Epithelial cell of esophagus (primary cell): ENCODE results near the gene ITPR1.

Source experiments
- DNase-seq: peaks from one replicate; pipeline ENCODE4 v3.0.0; 2010; ENCODE audit warnings: low read depth
- H3K4me3 ChIP-seq: 2 replicates; pipeline ENCODE4 v1.5.1; 2011; ENCODE audit warnings: mild to moderate bottlenecking, low read length, control low read depth
- TF ChIP-seq, protein P1 (sequence below): IDR thresholded peaks from 2 replicates; pipeline ENCODE4 v1.5.1; 2011; ENCODE audit warnings: low read depth, mild to moderate bottlenecking, low read length, control low read depth, inconsistent platforms; ENCODE audit not compliant: insufficient read depth; ENCODE audit errors: missing control alignments

Gene ITPR1

DNA sequence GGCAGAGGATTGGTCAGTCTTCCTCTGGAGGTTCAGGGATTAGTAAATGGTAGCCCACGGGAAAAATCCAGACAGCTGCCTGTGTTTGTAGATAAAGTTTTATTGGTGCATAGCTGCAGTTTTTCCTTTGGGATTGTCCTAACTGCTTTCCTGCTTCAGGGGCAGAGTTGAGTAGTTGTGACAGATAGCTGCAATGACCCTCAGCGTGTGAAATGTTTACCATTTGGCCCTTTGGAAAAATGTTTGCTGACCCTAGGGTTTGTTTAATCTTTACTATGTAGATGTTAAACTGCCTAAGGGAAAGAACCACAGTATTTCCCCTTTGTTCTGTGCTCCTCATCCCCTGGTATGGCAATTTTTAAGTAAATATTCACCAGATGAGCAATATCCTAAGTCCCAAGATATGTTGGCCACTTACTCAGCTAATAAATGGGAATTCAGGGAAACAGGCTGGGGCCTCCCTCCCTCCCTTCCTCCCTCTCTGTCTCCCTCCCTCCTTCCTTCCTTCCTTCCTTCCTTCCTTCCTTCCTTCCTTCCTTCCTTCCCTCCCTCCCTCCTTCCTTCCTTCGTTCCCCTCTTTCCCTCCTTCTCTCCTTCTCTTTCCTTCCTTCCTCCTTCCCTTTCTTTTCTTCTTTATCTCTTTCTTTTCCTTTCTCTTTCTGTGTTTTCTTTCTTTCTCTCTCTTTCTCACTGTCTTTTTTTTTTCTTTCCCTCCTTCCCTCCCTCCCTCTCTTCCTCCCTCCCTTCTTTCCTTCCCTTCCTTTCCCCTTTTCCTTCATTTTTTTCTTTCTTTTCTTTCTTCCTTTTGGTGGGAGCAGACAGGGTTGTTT is 251.5 kb downstream of the ITPR1 start:
- DNase-seq: peak; percentile 39
- TF ChIP-seq, protein P1, sequence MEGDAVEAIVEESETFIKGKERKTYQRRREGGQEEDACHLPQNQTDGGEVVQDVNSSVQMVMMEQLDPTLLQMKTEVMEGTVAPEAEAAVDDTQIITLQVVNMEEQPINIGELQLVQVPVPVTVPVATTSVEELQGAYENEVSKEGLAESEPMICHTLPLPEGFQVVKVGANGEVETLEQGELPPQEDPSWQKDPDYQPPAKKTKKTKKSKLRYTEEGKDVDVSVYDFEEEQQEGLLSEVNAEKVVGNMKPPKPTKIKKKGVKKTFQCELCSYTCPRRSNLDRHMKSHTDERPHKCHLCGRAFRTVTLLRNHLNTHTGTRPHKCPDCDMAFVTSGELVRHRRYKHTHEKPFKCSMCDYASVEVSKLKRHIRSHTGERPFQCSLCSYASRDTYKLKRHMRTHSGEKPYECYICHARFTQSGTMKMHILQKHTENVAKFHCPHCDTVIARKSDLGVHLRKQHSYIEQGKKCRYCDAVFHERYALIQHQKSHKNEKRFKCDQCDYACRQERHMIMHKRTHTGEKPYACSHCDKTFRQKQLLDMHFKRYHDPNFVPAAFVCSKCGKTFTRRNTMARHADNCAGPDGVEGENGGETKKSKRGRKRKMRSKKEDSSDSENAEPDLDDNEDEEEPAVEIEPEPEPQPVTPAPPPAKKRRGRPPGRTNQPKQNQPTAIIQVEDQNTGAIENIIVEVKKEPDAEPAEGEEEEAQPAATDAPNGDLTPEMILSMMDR: no peak
- H3K4me3 ChIP-seq: no peak overlapping the region

DNA sequence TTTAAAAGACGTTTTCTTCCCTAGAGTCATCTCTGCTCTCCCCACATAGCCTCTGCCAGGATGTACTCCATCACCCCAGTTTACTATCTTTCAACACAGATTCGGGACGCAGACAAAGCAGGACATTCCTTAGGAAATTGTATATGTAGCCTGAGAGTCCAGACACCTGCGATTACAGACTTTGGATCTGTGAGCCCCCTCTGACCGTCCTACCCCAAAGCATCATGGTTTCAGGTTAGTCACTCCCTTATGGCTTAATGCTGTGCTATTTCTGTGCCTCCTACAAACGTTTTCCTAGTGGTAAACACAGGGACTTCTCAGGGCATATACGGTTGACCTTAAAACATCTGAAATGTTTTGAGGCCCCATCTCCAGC is 252.1 kb downstream of the ITPR1 start:
- no peak overlapping the region for H3K4me3 ChIP-seq
- TF ChIP-seq, protein P1: no peak
- DNase-seq: no peak

DNA sequence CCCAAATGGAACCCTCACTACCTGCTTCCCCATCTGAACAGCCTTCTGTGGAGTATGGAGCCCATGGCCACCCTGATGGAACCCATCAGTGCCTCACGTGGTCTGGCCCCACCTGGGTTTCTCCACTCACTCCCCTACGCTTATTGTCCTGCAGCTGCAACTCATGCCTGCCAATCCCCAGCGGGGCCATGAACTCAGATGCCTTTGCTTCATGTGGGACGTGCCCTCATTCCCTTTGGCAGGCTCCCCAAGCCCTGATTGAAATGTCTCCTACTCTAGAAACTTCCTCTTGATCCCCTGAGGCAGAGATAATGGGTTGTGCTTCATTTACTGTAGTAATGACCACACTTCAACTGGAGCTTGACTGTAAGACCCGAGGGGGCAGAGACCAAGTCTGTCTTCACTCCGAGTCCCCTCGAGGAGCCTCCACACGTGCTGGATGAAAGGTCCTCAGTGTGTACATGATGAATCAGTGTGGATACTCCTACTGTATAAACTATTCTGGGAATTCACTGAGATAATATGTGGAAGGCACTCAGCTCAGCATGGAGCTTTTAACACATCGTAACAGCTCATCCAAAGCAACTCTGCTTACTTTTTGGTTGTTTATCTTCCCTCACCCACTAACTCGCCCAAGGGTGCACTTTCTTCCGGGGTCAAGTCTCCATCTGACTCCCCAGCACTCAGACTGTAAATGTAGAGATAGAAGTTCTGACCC is 253.3 kb downstream of the ITPR1 start:
- DNase-seq: no peak
- TF ChIP-seq, protein P1: no peak
- H3K4me3 ChIP-seq: no peak overlapping the region

DNA sequence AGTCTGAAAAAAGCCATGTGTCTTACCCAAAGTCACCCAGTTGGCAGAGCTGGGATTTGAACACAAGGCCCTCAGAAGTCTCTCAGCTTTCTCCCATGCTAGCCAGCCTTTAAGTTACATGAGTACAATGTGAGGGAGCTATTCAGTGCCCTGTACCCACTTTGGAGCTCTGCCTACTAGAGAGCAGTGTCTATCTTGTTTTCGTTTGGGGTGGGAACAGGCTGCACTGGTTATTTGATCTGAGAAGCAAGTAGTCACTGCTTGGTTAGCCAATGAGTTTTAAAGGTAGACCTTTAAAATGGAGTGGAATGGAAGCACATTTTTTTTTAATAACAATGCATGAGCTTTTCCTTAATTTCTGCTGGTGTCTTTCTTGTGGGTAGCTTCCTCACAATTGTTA is 255.0 kb downstream of the ITPR1 start:
- DNase-seq: no peak
- no peak overlapping the region for H3K4me3 ChIP-seq
- TF ChIP-seq, protein P1: no peak

DNA sequence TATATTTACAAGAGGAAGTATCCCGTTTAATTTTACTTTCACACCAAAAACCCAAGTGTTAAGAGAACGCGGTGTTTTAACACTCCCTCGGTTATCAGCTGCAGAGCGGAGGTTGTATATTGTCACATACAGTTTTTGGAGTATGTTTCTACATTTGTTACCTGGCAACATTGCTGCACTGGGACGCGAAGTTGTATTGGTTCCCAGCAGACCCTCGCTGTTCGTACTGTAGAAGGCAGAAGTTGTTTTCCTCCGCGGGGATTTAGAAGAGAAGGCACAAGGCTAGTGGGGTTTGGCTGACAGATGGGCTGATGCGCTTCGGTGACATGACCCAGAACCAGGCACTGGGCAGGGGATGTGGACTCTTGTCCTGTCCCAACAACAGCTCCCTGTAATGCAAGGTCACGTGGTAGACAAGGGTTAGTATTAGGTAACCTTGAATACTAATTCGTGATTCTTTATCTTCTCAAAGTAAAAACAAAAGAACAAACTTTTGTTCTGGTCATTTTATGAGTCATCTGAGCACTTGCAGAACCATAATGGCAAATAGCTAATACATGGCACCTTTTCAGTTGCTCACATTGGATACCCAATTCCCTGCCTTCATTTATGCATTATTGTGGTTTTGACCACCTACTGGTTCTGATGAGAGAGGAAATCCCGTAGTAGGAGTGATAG is 255.7 kb downstream of the ITPR1 start:
- H3K4me3 ChIP-seq: no peak overlapping the region
- TF ChIP-seq, protein P1: no peak
- no peak for DNase-seq

DNA sequence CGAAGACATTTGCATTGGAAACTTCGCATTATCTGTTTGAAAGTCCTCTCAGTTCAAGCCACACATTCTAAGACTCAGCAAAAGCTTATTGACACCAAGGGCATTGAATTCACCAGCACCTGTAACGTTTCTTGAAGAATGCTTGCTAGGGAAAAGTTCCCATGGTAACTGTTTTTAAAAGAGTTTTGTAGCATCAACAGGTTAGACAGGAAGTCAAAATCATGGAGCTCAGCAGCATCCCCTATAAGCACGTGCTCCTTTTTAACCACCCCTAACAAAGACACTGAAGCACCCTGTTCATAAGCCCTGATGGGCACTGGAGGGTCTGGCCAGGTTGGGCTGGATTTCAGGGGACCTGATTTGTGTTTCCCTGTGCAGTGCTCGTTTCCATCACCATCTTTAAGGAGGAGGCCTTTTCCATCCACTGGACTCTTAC is 256.4 kb downstream of the ITPR1 start:
- TF ChIP-seq, protein P1: no peak
- H3K4me3 ChIP-seq: no peak overlapping the region
- no peak for DNase-seq
